Stimulated activated CD8-positive, alpha-beta memory T cell treated with anti-CD3 and anti-CD28 coated beads, Interleukin-7, amount 100 ng/mL, for 4 hours (primary cell): Measurements from ENCODE around the gene ADCK2.
"Not testable (repeated sequence)": the region's sequence is repeated elsewhere in the genome, so short reads cannot be mapped to it uniquely, and the experiment has no call there.

Experiments
- DNase-seq, 2 donors: peaks; one replicate each; pipeline ENCODE4 v3.0.0-alpha.2; 2020; ENCODE audit warnings: low read depth in 2 of 2

ADCK2 gene

DNA sequence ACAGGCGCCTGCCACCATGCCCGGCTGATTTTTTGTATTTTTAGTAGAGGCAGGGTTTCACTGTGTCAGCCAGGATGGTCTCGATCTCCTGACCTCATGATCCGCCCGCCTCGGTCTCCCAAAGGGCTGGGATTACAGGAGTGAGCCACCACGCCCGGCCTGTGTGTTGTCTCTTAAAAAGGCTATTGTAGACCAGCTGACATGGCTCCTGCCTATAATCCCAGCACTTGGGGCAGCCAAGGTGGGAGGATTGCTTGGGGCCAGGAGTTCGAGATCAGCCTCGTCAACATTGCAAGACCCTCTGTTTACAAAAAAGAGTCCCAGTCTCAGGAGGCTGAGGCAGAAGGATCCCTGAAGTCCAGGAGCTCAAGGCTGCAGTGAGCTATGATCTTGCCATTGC lies 21.1 kb downstream of the ADCK2 start:
- DNase-seq: not testable (repeated sequence)

DNA sequence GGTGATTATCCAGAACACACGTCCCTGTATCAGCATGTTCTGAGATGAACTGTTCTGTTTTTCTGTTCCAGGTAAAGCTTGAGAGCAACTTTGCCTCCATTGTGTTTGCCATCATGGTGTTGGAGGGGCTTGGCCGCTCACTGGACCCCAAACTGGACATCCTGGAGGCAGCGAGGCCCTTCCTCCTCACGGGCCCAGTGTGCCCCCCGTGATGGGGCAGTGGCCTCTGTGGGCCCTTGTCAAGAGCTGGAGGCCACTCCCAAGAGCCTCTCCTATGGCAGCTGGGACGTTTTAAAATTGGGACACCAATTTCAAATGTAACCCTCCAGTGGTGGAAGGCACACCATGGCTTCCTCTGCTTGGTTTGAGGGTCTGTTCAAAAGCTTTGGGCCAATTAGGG lies 21.8 kb downstream of the ADCK2 start:
- no peak for DNase-seq

DNA sequence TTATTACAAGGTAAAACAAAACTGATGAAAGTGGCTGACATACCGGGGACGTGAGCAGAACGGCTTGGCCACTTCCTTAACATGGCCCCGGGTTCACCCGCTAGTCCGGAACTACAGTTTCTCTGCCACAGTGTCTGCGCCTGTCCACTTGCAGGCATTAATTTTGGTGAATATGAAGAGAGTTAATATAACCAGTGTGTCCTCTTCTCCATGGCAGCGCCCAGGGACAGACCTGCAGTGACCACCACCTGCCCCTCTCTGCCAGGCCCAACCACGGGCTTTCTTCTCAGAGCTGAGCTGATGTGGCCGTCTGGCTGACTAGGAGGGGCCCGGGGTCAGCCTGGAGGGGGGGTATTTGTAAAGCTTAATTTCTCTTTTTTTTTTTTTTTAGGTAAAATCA lies 22.6 kb downstream of the ADCK2 start:
- no peak for DNase-seq

- peak; percentile 89 to 93 for DNase-seq
Measured at GRCh38 chr7:140696024-140696679, 23.4 kb downstream of the ADCK2 start.

- DNase-seq: peak; percentile 48 to 70
Measured at GRCh38 chr7:140696680-140697446, 24.1 kb downstream of the ADCK2 start, which contains the start of gene NDUFB2. TSS of gene NDUFB2 (plus strand) at chr7:140696708. CDS start at chr7:140696745, 37 bp downstream.

DNA sequence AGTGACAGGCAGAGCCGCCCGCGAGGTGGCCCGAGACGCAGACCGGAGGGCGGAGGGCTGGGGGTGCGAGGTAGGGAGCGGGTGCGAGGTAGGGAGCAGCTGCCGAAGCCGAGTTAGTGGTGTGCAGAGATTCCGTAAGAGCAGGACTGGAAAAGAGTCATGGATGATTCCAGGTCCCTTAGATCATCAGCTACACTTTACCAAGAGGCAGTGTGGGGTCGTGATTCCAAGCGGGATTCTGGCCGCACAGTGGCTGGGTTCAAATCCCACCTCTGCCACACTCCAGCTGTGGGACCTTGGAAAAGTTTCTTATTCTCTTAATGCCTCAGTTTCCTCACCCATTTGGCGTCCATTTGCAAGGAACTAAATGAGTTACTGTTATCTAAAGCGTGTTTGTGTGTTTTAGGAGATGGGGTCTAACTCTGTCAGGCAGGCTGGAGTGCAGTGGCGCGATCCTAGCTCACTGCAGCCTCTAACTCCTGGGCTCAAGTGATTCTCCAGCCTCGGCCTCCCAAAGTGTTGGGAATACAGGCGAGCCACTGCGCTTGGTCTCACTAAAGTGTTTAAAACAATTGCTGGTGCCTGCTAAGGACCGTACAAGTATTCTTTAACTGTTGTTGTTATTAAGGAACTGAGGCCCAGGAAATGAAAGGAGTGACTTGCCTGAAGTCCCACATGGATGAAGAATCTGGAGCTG lies 24.9 kb downstream of the ADCK2 start:
- DNase-seq: no peak

GRCh38 chr7:140698477-140698876 lies 25.7 kb downstream of the ADCK2 start:
- no peak for DNase-seq

- DNase-seq: no peak
Measured at GRCh38 chr7:140702774-140703173, 30.0 kb downstream of the ADCK2 start.

DNA sequence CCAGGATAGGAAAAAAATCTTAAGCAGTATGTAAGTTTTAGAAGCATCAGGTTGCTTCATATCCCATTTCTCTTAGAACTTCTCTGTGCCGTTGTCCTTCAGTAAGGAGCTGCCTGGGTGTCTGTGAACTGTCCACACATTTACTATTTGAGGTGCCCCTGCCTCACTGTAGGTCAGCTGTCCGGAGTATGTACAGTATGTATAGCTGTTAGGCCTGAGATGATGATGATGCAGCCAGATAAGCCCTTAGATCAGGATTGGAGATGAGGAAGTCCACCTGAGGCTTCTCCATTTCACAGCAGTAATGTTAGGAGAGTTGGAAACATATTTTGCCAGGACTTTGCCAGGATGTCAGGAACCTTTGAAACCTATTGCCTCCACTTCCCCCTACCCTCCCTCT lies 31.5 kb downstream of the ADCK2 start:
- DNase-seq: no peak

- DNase-seq: no peak
Measured at GRCh38 chr7:140707132-140707531, 34.4 kb downstream of the ADCK2 start.

DNA sequence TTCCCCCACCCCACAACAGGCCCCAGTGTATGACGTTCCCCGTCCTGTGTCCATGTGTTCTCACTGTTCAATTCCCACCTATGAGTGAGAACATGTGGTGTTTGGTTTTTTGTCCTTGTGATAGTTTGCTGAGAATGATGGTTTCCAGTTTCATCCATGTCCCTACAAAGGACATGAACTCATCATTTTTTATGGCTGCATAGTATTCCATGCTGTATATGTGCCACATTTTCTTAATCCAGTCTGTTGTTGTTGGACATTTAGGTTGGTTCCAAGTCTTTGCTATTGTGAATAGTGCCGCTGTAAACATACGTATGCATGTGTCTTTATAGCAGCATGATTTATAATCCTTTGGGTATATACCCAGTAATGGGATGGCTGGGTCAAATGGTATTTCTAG lies 36.0 kb downstream of the ADCK2 start:
- DNase-seq: not testable (repeated sequence)

GRCh38 chr7:140712392-140712791 lies 39.6 kb downstream of the ADCK2 start:
- DNase-seq: not testable (repeated sequence)

GRCh38 chr7:140714331-140715040 lies 41.7 kb downstream of the ADCK2 start:
- no peak for DNase-seq

GRCh38 chr7:140719721-140720120 lies 47.0 kb downstream of the ADCK2 start:
- no peak for DNase-seq

- no peak for DNase-seq
Measured at GRCh38 chr7:140722254-140722653, 49.5 kb downstream of the ADCK2 start.

DNA sequence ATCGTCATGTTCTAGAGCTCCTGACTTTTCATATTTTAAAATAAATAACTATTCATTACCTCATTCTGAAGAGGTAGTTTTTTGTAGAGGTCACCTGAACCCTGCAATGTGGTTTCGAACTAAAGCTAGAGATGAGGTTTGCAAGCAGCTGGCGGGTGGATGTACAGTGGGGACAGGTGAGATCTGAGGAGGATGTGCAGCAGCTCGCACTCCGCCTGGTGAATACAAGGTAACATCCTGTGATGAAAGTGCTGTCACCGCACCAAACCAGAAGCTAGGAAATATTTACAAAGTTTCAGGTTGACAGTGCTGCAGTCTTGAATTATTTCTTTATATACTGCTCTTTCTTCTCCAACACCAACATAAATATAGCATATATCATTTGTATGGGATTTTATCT lies 50.3 kb downstream of the ADCK2 start:
- DNase-seq: no peak

GRCh38 chr7:140723574-140723973 lies 50.8 kb downstream of the ADCK2 start:
- DNase-seq: no peak

- no peak for DNase-seq
Measured at GRCh38 chr7:140724706-140725105, 52.0 kb downstream of the ADCK2 start.

DNA sequence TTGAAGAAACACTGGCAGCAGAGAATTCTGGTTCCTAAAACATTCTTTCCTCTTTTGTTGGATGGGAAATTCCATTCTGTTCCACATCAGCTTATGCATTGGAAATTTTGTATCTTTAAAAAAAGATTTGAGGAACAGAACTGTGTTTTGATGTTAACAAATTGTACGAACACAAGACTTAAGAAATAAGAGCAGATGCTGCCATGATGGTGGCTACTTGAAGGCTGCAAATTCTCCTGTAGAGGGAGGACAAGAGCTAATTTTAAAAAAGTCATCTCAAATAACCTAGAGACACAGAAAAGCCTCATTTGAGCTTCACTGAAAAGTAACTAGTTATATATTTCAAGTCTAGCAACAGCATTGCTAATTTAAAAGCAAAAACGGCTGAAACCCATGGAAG lies 53.5 kb downstream of the ADCK2 start:
- no peak for DNase-seq

- no peak for DNase-seq
Measured at GRCh38 chr7:140732416-140732815, 59.7 kb downstream of the ADCK2 start.

GRCh38 chr7:140734096-140734495 lies 61.4 kb downstream of the ADCK2 start:
- no peak for DNase-seq

- no peak for DNase-seq
Measured at GRCh38 chr7:140734729-140735128, 62.0 kb downstream of the ADCK2 start.
